Thyroid gland (tissue), 4 donors: ENCODE results near the gene RNF213.

Experiments used
- POLR2A ChIP-seq, 2 donors: fragments of 450-650 bp; IDR thresholded peaks; one replicate each; pipeline ENCODE4 v1.6.1; 2017; ENCODE audit warnings: antibody characterized with exemption in 2 of 2, mild to moderate bottlenecking in 2 of 2, moderate library complexity in 1 of 2
- TF ChIP-seq, protein P1 (sequence below), 6 experiments: fragments of 200-600 bp in 3 of 6; fragments of 450-650 bp in 3 of 6; sonication (generic) in 3 of 6; IDR thresholded peaks; one replicate each; pipeline ENCODE4 v1.5.1; 2016 to 2019; ENCODE audit warnings: antibody characterized with exemption in 6 of 6, mild to moderate bottlenecking in 2 of 6, inconsistent platforms in 1 of 6, moderate library complexity in 1 of 6

- TF ChIP-seq, protein P1, sequence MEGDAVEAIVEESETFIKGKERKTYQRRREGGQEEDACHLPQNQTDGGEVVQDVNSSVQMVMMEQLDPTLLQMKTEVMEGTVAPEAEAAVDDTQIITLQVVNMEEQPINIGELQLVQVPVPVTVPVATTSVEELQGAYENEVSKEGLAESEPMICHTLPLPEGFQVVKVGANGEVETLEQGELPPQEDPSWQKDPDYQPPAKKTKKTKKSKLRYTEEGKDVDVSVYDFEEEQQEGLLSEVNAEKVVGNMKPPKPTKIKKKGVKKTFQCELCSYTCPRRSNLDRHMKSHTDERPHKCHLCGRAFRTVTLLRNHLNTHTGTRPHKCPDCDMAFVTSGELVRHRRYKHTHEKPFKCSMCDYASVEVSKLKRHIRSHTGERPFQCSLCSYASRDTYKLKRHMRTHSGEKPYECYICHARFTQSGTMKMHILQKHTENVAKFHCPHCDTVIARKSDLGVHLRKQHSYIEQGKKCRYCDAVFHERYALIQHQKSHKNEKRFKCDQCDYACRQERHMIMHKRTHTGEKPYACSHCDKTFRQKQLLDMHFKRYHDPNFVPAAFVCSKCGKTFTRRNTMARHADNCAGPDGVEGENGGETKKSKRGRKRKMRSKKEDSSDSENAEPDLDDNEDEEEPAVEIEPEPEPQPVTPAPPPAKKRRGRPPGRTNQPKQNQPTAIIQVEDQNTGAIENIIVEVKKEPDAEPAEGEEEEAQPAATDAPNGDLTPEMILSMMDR (IDR thresholded peaks at IDR 0.05) = no peak
- TF ChIP-seq POLR2A (IDR thresholded peaks at IDR 0.05) = no peak
These were observed 3.8 kb downstream of the RNF213 start for GRCh38 chr17:80264205-80265075.
